BLaER1 treated with 17β-estradiol and CSF1 and Interleukin-3, amounts not matched to agents 10 nM and 100 nM (cell line): ENCODE measurements around the gene REPIN1.

Experiments
- H3K27ac ChIP-seq, 11 experiments: shearing (Covaris generic); formaldehyde crosslinking; 2 replicates each; pipeline ENCODE4 v1.8.1; 2022
- H3K27me3 ChIP-seq, 11 experiments: shearing (Covaris generic); formaldehyde crosslinking; 2 replicates each; pipeline ENCODE4 v1.8.1; 2022
- H3K36me3 ChIP-seq, 11 experiments: shearing (Covaris generic); formaldehyde crosslinking; 2 replicates each; pipeline ENCODE4 v1.8.1; 2022
- H3K4me1 ChIP-seq, 10 experiments: shearing (Covaris generic); formaldehyde crosslinking; 2 replicates each; pipeline ENCODE4 v1.8.1; 2022
- H3K4me2 ChIP-seq, 11 experiments: shearing (Covaris generic); formaldehyde crosslinking; 2 replicates each; pipeline ENCODE4 v1.8.1; 2022
- H3K4me3 ChIP-seq, 10 experiments: shearing (Covaris generic); formaldehyde crosslinking; 2 replicates each; pipeline ENCODE4 v1.8.1; 2022
- H3K9ac ChIP-seq, 11 experiments: shearing (Covaris generic); formaldehyde crosslinking; 2 replicates each; pipeline ENCODE4 v1.8.1; 2022
- H3K9me3 ChIP-seq, 11 experiments: shearing (Covaris generic); formaldehyde crosslinking; replicated peaks in 1 of 11; 2 replicates each; pipeline ENCODE4 v1.8.1; 2022
- H4K20me1 ChIP-seq, 11 experiments: shearing (Covaris generic); formaldehyde crosslinking; 2 replicates each; pipeline ENCODE4 v1.8.1; 2022
- Cebpa-rat ChIP-seq, 11 experiments: shearing (Covaris generic); IDR thresholded peaks; 2 replicates each; pipeline ENCODE4 v1.8.1; 2022

The REPIN1 gene

DNA sequence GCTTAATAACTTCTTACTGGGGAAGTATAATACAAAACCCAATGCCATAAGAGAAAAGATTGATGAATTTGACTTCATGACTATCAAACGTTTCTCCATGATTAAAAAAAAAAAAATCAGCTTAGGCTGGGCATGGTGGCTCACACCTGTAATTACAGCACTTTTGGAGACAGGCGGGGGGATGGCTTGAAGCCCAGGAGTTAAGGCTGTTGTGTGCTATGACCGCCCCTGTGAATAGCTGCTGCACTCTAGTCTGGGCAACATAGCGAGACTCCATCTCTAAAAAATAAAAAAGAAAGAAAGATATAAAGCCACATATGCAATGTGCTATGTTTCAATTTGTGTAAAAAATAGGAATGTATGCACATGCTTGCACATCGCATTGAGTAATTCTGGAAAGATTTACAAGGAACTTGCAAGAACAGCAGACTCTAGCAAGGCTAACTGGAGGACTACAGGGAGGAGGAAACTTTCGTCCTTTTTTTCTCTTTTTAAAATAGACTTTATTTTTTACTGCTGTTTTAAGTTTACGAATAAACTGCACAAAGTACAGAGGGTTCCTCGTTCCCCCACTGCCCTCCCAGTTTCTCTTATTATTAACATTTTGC is 16.9 kb upstream of the REPIN1 start:
- H3K36me3 ChIP-seq: no peaks in the 10 kb centered on the region
- peaks cover 10 to 17% (median 14%) of the 10 kb centered on the region in 11 experiments; a peak in 21 of 22 replicates for H3K9me3 ChIP-seq
- TF ChIP-seq Cebpa-rat (IDR thresholded peaks at IDR 0.05): no peak
- no peak overlapping the region for H3K4me3 ChIP-seq
- H3K4me1 ChIP-seq: peaks cover 0 to 19% (median 6%) of the 10 kb centered on the region in 10 experiments; a peak in 13 of 20 replicates
- H3K27me3 ChIP-seq: no peaks in the 10 kb centered on the region
- H3K27ac ChIP-seq: no peak overlapping the region
- no peaks in the 10 kb centered on the region for H4K20me1 ChIP-seq
- no peak overlapping the region for H3K4me2 ChIP-seq
- no peak overlapping the region for H3K9ac ChIP-seq

GRCh38 chr7:150355666-150356059 is 13.0 kb upstream of the REPIN1 start:
- Histone ChIP-seq H3K36me3 (no peaks in the 10 kb centered on the region), H3K4me2 (0 out of 22 replicates have a peak overlapping the region, but pooled peaks of 2 of the 11 experiments have one; percentile 0 to 6), H3K4me3 (no peak overlapping the region), H3K4me1 (peaks cover 4 to 44% (median 27%) of the 10 kb centered on the region in 10 experiments; a peak in 19 of 20 replicates), H4K20me1 (no peaks in the 10 kb centered on the region), H3K9me3 (0 out of 22 replicates have a peak, but pooled peaks cover 0 to 3% (median 0%) of the 10 kb centered on the region in 11 experiments), H3K27ac (no peak overlapping the region), H3K9ac (no peak overlapping the region), H3K27me3 (no peaks in the 10 kb centered on the region)
- TF ChIP-seq Cebpa-rat (IDR thresholded peaks at IDR 0.05): no peak

GRCh38 chr7:150356265-150356897 is 12.2 kb upstream of the REPIN1 start:
- H3K9ac ChIP-seq: no peak overlapping the region; a peak in 1 of 22 replicates
- 0 out of 22 replicates have a peak, but pooled peaks cover 0 to 3% (median 0%) of the 10 kb centered on the region in 11 experiments for H3K9me3 ChIP-seq
- peak overlapping the region in 2 of 11 experiments; percentile 4 to 6; a peak in 2 of 22 replicates for H3K27ac ChIP-seq
- H4K20me1 ChIP-seq: no peaks in the 10 kb centered on the region
- H3K27me3 ChIP-seq: no peaks in the 10 kb centered on the region
- H3K4me3 ChIP-seq: no peak overlapping the region
- peak overlapping the region in 3 of 11 experiments; percentile 1 to 15 (median 11); a peak in 3 of 22 replicates for H3K4me2 ChIP-seq
- 0 out of 22 replicates have a peak, but pooled peaks of 1 of the 11 experiments have one; percentile 31 for TF ChIP-seq Cebpa-rat (IDR thresholded peaks at IDR 0.05)
- H3K36me3 ChIP-seq: no peaks in the 10 kb centered on the region
- peaks cover 4 to 44% (median 27%) of the 10 kb centered on the region in 10 experiments; a peak in 19 of 20 replicates for H3K4me1 ChIP-seq

- peak overlapping the region in 2 of 11 experiments; percentile 24 to 38; a peak in 3 of 22 replicates for H3K9ac ChIP-seq
- H3K27ac ChIP-seq: peak overlapping the region in 4 of 11 experiments; percentile 46 to 57 (median 50); a peak in 7 of 22 replicates
These were observed 11.4 kb upstream of the REPIN1 start for GRCh38 chr7:150357270-150357669.

GRCh38 chr7:150357771-150358427 is 10.7 kb upstream of the REPIN1 start:
- Histone ChIP-seq H3K4me3 (no peak overlapping the region), H3K27me3 (no peaks in the 10 kb centered on the region), H4K20me1 (no peaks in the 10 kb centered on the region), H3K36me3 (no peaks in the 10 kb centered on the region), H3K9me3 (0 out of 22 replicates have a peak, but pooled peaks cover 0 to 3% (median 0%) of the 10 kb centered on the region in 11 experiments), H3K9ac (peak overlapping the region in 2 of 11 experiments; percentile 24 to 38; a peak in 2 of 22 replicates), H3K27ac (peak overlapping the region in 4 of 11 experiments; percentile 34 to 57 (median 48); a peak in 8 of 22 replicates), H3K4me1 (peaks cover 0 to 53% (median 36%) of the 10 kb centered on the region in 10 experiments; a peak in 18 of 20 replicates), H3K4me2 (peak overlapping the region; percentile 22 to 70 (median 60); a peak in 21 of 22 replicates)
- no peak for TF ChIP-seq Cebpa-rat (IDR thresholded peaks at IDR 0.05)

More at GRCh38 chr7:150357270-150357669, 11.4 kb upstream of the REPIN1 start:
- Histone ChIP-seq H3K4me2 (peak overlapping the region; percentile 22 to 70 (median 60); a peak in 21 of 22 replicates), H3K4me1 (peaks cover 0 to 47% (median 29%) of the 10 kb centered on the region in 10 experiments; a peak in 18 of 20 replicates), H4K20me1 (no peaks in the 10 kb centered on the region), H3K4me3 (no peak overlapping the region), H3K9me3 (0 out of 22 replicates have a peak, but pooled peaks cover 0 to 3% (median 0%) of the 10 kb centered on the region in 11 experiments), H3K36me3 (no peaks in the 10 kb centered on the region), H3K27me3 (no peaks in the 10 kb centered on the region)
- no peak for TF ChIP-seq Cebpa-rat (IDR thresholded peaks at IDR 0.05)

DNA sequence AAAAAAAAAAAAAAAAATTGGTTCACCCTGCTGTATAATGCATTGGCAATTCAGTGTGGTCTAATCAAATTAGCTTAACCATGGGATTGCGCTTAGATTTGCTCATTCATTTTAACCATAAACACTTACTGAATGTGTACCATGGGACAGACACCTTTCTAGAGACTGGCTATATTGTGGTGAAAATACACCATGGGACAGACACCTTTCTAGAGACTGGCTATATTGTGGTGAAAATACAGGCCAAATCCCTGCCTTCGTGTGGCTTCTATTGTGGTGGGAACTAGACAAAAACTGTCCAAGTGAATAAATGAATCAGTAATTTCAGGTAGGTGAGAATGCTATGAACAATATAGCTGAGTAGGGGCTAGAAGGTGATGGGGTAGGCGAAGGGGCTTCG is 10.2 kb upstream of the REPIN1 start:
- peak overlapping the region in 6 of 11 experiments; percentile 53 to 70 (median 64); a peak in 10 of 22 replicates for H3K4me2 ChIP-seq
- H3K27ac ChIP-seq: no peak overlapping the region; a peak in 1 of 22 replicates
- H3K36me3 ChIP-seq: no peaks in the 10 kb centered on the region
- H3K9me3 ChIP-seq: 0 out of 22 replicates have a peak, but pooled peaks cover 0 to 3% (median 0%) of the 10 kb centered on the region in 11 experiments
- no peaks in the 10 kb centered on the region for H3K27me3 ChIP-seq
- TF ChIP-seq Cebpa-rat (IDR thresholded peaks at IDR 0.05): no peak
- H3K4me3 ChIP-seq: no peak overlapping the region
- H3K4me1 ChIP-seq: peaks cover 2 to 58% (median 41%) of the 10 kb centered on the region in 10 experiments
- no peak overlapping the region for H3K9ac ChIP-seq
- no peaks in the 10 kb centered on the region for H4K20me1 ChIP-seq

DNA sequence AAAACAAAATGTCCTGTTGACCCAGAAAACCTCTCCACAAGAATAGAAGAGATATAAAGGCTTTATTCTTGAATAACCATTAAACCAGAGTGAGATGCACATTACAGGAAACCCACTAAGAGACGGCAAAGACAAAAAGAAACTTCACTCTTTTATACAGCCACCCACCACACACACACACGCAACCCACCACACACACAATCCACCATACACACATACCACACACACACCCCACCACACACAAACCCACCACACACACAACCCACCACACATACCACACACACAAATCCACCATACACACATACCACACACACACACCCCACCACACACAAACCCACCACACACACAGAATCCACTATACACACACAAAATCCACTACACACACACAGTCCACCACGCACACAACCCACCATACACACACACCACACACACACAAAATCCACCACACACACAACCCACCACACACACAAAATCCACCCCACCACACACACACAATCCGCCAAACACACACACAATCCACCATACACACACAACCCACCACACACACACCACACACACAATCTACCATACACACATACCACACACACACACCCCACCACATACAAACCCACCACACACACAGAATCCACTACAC is 9.5 kb upstream of the REPIN1 start:
- 0 out of 22 replicates have a peak overlapping the region, but pooled peaks of 2 of the 11 experiments have one; percentile 2 to 14 for H3K27ac ChIP-seq
- H3K27me3 ChIP-seq: no peaks in the 10 kb centered on the region
- H3K9ac ChIP-seq: no peak overlapping the region
- H4K20me1 ChIP-seq: no peaks in the 10 kb centered on the region
- H3K4me3 ChIP-seq: no peak overlapping the region
- 0 out of 22 replicates have a peak, but pooled peaks cover 0 to 3% (median 0%) of the 10 kb centered on the region in 11 experiments for H3K9me3 ChIP-seq
- H3K4me1 ChIP-seq: peaks cover 9 to 65% (median 48%) of the 10 kb centered on the region in 10 experiments
- H3K36me3 ChIP-seq: no peaks in the 10 kb centered on the region
- TF ChIP-seq Cebpa-rat (IDR thresholded peaks at IDR 0.05): no peak
- peak overlapping the region in 1 of 11 experiments; percentile 53; a peak in 2 of 22 replicates for H3K4me2 ChIP-seq
